AG10803 (cell line): ENCODE measurements around the gene ABHD16B.

Source experiments
- DNase-seq: peaks from one replicate; pipeline ENCODE4 v3.0.0; 2010; ENCODE audit warnings: low read depth
- H3K4me3 ChIP-seq: 2 replicates; pipeline ENCODE4 v1.5.1; 2011; ENCODE audit warnings: mild to moderate bottlenecking, low read length, control low read depth
- TF ChIP-seq, protein P1 (sequence below): conservative IDR thresholded peaks from 2 replicates; pipeline ENCODE4 v1.5.1; 2011; ENCODE audit warnings: mild to moderate bottlenecking, low read length, control low read depth, inconsistent platforms

Gene ABHD16B

DNA sequence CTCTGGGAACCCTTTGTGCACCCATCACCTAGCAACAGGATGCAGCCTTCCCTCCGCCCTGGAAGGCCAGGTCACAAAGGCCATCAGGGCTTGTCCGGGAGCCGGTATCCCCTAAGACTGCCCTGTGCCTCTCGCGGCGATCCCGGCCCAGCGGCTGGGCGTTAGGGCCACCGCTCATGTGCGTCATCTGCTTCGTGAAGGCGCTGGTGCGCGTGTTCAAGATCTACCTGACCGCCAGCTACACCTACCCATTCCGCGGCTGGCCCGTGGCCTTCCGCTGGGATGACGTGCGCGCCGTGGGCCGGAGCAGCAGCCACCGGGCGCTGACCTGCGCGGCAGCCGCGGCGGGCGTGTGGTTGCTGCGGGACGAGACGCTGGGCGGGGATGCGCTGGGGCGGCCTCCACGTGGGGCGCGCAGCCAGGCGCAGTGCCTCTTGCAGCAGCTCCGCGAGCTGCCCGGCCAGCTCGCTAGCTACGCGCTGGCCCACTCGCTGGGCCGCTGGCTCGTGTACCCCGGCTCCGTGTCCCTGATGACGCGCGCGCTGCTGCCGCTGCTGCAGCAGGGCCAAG is at the start of gene ABHD16B:
Gene ABHD16B (plus strand): TSS at position 134 of the 570 bp plus-strand sequence. CDS start 43 bp downstream, at position 177.
- TF ChIP-seq, protein P1, sequence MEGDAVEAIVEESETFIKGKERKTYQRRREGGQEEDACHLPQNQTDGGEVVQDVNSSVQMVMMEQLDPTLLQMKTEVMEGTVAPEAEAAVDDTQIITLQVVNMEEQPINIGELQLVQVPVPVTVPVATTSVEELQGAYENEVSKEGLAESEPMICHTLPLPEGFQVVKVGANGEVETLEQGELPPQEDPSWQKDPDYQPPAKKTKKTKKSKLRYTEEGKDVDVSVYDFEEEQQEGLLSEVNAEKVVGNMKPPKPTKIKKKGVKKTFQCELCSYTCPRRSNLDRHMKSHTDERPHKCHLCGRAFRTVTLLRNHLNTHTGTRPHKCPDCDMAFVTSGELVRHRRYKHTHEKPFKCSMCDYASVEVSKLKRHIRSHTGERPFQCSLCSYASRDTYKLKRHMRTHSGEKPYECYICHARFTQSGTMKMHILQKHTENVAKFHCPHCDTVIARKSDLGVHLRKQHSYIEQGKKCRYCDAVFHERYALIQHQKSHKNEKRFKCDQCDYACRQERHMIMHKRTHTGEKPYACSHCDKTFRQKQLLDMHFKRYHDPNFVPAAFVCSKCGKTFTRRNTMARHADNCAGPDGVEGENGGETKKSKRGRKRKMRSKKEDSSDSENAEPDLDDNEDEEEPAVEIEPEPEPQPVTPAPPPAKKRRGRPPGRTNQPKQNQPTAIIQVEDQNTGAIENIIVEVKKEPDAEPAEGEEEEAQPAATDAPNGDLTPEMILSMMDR = no peak
- no peak for DNase-seq
- H3K4me3 ChIP-seq = no peak within 1 kb of the TSS

DNA sequence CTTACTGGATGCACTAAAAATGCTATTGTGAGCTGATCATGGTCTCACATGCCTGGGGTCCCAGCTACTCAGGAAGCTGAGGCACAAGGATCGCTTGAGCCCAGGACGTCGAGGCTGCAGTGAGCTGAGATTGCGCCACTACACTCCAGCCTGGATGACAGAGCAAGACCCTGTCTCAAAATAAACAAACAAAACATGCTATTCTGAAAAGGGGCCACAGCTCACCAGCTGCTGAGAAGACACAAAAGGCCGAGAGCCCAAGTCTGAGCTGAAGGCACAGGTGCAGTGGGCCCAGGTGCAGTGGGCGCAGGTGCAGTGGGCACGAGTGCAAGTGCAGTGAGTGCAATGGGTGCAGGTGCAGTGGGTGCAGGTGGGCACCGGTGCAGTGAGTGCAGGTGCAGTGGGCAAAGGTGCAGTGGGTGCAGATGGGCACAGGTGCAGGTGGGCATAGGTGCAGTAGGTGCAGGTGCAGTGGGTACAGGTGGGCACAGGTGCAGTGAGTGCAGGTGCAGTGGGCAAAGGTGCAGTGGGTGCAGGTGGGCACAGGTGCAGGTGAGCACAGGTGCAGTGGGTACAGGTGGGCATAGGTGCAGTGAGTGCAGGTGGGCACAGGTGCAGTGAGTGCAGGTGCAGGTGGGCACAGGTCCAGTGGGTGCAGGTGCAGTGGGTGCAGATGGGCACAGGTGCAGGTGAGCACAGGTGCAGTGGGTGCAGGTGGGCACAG is 46.2 kb upstream of the ABHD16B start:
- no peak for DNase-seq
- TF ChIP-seq, protein P1 = no peak
- H3K4me3 ChIP-seq = no peak overlapping the region

DNA sequence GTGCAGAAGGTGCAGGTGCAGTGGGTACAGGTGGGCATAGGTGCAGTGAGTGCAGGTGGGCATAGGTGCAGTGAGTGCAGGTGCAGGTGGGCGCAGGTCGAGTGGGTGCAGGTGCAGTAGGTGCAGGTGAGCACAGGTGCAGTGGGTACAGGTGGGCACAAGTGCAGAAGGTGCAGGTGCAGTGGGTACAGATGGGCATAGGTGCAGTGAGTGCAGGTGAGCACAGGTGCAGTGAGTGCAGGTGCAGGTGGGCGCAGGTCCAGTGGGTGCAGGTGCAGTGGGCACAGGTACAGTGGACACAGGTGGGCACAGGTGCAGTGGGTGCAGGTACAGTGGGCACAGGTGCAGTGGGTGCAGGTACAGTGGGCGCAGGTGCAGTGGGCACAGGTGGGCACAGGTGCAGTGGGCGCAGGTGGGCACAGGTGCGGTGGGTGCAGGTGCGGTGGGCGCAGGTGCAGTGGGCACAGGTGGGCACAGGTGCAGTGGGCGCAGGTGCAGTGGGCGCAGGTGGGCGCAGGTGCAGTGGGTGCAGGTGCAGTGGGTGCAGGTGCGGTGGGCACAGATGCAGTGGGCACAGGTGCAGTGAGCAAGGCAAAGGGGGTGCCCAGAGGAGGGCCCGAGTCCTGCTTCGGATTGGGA is 45.6 kb upstream of the ABHD16B start:
- TF ChIP-seq, protein P1 = no peak
- no peak for DNase-seq
- no peak overlapping the region for H3K4me3 ChIP-seq

DNA sequence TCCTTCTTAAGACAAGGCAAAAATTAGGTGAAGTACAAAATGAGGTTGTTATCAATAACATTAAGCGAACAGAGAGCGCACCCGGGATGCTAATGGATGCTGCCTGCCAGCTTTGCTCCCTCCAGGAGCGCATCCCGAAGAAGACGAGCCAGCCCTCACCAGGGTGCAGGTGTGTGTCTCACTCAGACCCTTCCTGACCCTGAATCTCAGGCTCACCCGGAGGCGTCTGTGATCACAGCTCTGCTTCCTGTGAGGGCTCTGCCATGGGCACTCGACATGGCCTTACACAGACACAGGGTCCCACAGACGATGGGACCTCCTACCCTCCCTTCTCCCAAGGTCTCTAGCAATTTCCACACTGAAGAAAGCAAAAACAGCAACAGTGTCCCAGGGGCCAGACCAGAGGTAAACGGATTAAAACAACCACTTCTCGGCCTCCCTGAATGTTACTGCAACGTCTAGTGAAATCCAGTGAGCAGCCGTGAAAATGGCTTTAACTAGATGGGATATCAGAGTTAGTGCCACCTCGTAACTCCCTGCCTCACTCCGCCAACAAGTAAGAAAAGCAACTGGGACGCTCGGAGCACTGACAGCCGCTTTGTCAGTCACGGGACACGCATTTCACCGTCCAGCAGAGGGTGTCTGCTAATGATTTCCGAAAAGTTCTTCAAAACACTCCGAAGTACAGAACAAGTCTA is 41.9 kb upstream of the ABHD16B start:
- no peak overlapping the region for H3K4me3 ChIP-seq
- TF ChIP-seq, protein P1 = peak; percentile 56
- DNase-seq = peak; percentile 34

DNA sequence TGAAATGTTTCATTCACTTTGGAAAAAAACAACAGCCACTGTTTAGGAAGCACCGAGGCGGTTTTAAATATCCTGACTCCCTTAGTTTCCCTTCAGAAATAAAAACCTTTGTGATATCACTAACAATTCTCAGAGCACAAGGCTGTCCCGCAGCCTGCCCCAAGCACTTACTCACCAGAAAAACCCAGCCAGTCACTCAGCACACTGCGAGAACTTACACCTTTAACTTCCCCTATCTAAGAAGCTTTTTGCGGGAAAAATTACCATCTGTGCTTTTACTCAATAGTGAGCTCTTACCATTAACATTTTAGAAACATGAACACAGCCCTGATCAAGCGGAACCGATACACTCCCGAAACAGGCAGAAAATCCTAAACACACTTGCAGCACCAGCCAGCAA is 39.5 kb upstream of the ABHD16B start:
- TF ChIP-seq, protein P1 = no peak
- H3K4me3 ChIP-seq = no peak overlapping the region
- DNase-seq = no peak

DNA sequence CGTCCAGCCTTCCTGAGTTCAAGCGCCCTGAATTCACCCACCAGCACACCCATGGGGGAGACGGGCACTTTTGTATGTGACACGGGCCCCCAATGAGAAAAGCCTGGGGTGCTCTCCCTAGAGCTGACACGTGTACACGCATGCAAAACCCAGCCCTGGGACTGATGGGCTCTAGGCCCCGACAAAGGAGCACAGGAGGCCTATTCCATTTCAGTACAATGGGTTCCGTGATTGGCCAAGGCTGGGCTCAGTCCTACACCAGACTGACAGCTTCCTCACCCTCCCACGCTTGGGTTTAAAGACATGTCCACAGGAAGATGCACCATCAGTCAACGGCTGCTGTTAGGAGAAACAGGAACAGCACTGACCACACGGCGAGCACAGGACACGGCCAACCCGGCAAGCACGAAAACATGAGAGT is 39.0 kb upstream of the ABHD16B start:
- TF ChIP-seq, protein P1 = no peak
- H3K4me3 ChIP-seq = no peak overlapping the region
- DNase-seq = no peak
